T47D (cell line): ENCODE measurements around the gene TPBGL.
"Not testable (repeated sequence)": the region's sequence is repeated elsewhere in the genome, so short reads cannot be mapped to it uniquely, and the experiment has no call there.

Source experiments
- DNase-seq, 2 experiments: peaks; one replicate each; pipeline versions ENCODE4 v3.0.0 to v3.0.0-alpha.2; 2011 to 2012; ENCODE audit warnings: low read depth in 1 of 2, low spot score in 1 of 2
- JUND ChIP-seq: IDR thresholded peaks from 2 replicates; pipeline ENCODE4 v1.6.1; 2012; ENCODE audit warnings: low read depth
- in situ Hi-C: cut with HindIII; loops from 2 replicates; pipeline ENCODE4 v1.10.0; 2016; ENCODE audit warnings: low sequenced_read_pairs, low pct_unique_long_range_greater_than_20kb

Gene TPBGL

GRCh38 chr11:75272821-75273301, 32.3 kb downstream of the TPBGL start:
- DNase-seq, result no peak
- TF ChIP-seq JUND, result no peak
- in situ Hi-C loops, result no loop called here

GRCh38 chr11:75273411-75274391, 33.1 kb downstream of the TPBGL start:
- DNase-seq, result no peak
- TF ChIP-seq JUND, result no peak
- in situ Hi-C loops, result no loop called here

- in situ Hi-C loops, result not testable (repeated sequence)
These were observed 34.1 kb downstream of the TPBGL start for GRCh38 chr11:75274716-75275115.

GRCh38 chr11:75275581-75275980, 35.0 kb downstream of the TPBGL start:
- no peak for TF ChIP-seq JUND
- DNase-seq, result no peak
- in situ Hi-C loops, result no loop called here

More at GRCh38 chr11:75274716-75275115, 34.1 kb downstream of the TPBGL start:
- DNase-seq, result not testable (repeated sequence)

- TF ChIP-seq JUND, result no peak
- in situ Hi-C loops, result no loop called here
- no peak for DNase-seq
These were observed 35.6 kb downstream of the TPBGL start for GRCh38 chr11:75276186-75276585.

GRCh38 chr11:75276686-75277085, 36.1 kb downstream of the TPBGL start:
- no peak for TF ChIP-seq JUND
- in situ Hi-C loops, result no loop called here
- no peak for DNase-seq

- no peak for TF ChIP-seq JUND
- in situ Hi-C loops, result no loop called here
- DNase-seq, result no peak
These were observed 36.7 kb downstream of the TPBGL start for GRCh38 chr11:75277211-75277805.

GRCh38 chr11:75277991-75278790, 37.6 kb downstream of the TPBGL start:
- in situ Hi-C loops, result no loop called here

GRCh38 chr11:75279273-75279672, 38.7 kb downstream of the TPBGL start:
- in situ Hi-C loops, result no loop called here
- no peak for DNase-seq
- no peak for TF ChIP-seq JUND

More at GRCh38 chr11:75277991-75278790, 37.6 kb downstream of the TPBGL start:
- no peak for DNase-seq
- TF ChIP-seq JUND, result no peak

GRCh38 chr11:75280227-75280701, 39.7 kb downstream of the TPBGL start:
- DNase-seq, result peak; percentile 82 to 92
- in situ Hi-C loops, result no loop called here

GRCh38 chr11:75280770-75281468, 40.3 kb downstream of the TPBGL start:
- in situ Hi-C loops, result no loop called here
- no peak for DNase-seq
- no peak for TF ChIP-seq JUND

More at GRCh38 chr11:75280227-75280701, 39.7 kb downstream of the TPBGL start:
- TF ChIP-seq JUND, result no peak
